Measurements from ENCODE around the gene USP5.
"Not testable (repeated sequence)": the region's sequence is repeated elsewhere in the genome, so short reads cannot be mapped to it uniquely, and the experiment has no call there.

The USP5 gene

DNA sequence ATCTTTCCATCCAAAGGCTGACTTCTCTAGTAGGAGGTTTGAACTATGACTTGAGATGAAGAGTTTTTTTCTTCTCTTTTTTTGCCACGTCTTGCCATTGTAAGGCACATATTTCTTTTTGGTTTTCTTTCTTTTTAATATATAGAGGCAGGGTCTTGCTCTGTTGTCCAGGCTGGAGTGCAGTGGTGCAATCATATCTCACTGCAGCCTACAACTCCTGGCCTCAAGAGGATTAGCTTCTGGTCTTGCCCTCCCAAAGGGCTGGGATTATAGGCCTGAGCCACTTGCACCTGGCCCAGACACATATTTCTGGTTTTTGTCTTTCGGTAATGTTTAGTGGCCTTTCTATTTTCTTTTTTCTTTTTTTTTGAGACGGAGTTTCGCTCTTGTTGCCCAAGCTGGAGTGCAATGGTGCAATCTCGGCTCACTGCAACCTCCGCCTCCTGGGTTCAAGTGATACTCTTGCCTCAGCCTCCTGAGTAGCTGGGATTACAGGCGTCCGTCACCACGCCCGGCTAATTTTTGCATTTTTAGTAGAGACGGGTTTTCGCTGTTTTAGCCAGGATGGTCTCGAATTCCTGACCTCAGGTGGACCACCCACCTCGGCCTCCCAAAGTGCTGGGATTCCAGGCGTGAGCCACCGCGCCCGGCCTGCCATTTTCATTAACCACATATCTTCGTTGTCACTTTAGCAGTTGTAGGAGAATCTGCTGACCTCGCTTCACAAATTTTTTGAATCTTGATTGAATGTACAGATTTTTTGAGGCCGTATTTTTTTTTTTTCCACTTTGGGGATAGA lies 38.0 kb downstream of the USP5 start:
- not testable (repeated sequence) for DNase-seq

DNA sequence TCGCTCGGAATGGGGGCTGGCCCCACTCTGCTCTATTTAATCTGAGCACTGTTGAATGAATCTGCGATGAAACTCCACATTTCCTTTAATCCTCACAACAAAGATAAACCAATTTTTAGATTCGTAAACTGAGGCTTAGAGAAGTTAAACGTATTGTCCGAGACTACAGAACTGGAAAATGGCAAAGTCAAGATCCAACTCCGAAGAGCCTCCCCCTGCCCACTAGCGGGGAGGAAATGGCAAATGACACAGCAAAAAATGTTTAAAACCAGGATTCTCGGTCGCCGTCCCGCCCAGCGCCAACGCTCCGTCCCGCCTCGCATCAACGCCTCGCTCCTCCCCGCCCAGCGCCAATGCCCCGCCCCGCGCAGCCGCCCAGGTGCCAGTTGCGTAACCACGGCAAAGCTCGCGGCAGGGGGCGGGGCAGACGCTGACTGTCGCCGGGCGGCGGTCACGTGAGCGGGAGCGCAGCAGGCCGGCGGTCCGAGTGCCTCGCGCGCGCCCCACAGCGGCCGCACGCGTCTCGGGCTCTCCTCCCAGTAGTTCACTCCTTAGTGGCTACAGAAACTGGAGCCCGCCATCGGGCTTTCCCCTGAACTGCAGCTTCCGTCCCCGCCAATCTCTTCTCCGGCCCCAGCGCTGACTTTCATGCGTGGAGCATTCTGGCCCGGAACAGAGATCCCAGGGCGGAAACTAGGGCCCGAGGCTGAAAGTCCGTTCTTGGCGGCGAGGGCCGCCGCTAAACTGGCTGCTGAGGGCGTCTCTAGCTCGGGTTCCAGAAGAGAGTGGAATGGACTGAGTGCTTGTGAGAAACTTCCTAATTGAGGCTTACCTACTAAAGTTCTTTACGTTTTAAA lies 39.1 kb downstream of the USP5 start:
- DNase-seq = peak; percentile 99

DNA sequence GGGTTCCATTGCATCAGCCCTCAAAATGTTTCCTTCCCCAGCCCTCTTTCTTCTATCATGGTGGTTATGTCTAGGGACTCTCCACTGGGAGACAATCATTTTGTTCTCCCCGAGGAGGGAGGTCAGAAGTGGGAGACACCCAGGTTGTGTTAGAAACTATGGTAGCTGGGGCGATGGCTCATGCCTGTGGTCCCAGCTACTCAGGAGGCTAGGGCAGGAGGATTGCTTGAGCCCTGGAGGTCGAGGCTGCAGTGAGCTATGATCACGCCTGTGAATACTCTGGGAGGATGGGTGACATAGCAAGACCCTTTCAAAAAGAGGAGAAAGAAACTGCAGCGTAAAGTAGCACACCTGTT lies 39.7 kb downstream of the USP5 start:
- no peak for DNase-seq

DNA sequence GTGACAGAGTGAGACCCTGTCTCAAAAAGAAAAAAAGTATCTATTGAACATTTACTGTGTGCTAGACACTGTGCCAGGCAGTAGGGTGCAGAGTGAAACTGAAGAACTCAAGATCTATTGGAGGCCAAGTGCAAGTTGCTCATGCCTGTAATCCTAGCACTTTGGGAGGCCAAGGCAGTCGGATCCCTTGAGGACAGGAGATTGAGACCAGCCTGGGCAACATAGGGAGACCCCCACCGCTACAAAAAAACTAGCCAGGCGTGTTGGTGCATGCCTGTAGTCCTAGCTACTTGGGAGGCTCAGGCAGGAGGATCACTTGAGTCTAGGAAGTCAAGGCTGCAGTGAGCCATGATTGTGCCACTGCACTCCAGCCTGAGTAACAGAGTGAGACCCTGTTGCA lies 40.7 kb downstream of the USP5 start:
- DNase-seq = not testable (repeated sequence)

DNA sequence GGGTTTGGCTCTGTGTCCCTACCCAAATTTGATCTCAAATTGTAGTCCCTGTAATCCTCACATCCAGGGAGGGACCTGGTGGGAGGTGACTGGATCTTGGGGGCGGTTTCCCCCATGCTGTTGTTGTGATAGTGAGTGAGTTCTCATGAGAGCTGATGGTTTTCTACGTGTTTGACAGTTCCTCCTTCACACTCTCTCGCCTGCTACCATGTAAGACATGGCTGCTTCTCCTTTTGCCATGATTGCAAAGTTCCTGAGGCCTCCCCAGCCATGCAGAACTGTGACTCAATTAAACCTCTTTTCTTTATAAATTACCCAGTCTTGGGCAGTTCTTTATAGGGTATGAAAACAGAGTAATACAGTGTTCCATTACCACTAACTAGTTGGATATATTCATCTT lies 42.4 kb downstream of the USP5 start:
- DNase-seq = no peak

DNA sequence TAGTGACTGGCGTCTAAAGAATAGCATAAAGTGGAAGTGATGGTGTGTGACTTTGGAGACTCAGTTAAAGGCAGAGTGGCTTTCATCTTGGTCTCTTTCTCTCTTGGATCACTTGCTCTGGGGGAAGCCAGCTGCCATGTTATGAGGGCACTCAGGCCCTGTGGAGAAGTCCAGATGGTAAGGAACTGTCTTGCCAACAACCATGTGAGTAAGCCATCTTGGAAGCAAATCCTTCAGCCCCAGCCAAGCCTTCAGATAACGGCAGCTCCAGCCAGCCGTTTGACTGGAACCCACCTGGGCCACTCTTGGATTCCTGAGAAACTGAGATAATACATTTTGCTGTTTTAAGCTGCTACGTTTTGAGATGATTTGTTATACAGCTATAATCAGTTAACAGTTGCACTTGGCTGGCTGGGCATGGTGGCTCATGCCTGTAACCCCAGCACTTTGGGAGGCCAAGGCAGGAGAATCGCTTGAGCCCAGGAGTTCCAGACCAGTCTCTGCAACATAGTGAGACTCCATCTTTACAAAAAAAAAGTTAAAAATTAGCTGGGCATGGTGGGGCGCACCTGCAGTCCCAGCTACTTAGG lies 45.0 kb downstream of the USP5 start:
- no peak for DNase-seq

DNA sequence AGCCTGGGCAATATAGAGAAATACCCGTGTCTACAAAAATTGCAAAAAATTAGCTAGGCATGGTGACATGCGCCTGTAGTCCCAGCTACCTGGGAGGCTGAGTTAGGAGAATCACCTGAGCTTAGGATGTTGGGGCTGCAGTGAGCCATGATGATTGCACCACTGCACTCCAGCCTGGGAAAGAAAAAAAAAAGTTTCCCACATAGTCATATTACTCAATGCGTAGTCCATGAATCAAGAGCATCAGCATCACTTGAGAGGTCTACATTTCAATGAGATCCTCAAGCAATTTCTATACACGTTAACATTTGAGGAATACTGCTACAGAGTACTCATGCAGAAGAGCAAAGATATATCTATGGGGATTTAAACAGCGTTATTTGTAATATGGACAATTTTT lies 47.5 kb downstream of the USP5 start:
- no peak for DNase-seq

DNA sequence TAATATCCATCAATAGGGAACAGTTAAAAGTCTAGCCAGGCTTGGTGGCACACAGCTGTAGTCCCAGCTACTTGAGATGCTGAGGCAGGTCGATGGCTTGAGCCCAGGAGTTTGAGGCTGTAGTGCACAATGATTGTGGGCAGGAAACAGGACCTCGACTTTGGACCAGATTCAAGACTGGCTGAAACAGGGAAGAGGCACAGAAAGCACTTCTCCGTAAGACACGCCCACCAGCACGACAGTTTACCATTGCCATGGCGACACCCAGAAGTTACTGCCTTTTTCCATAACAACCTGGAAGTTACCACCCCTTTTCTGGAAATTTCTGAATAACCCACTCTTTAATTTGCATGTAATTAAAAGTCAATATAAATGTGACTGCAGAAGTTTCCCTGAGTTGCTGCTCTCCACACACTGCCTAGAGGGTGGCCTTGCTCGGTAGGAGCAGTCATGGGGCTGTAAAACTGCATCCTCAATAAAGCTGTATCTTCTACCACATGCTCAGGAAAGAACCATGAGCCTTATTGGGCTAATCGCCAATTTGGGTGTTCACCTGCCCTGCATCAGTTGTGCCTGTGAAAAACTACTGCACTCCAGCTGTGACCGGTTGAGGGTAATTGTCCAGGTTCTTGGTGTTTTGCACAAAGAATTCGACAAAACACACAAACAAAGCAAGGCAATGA lies 48.0 kb downstream of the USP5 start:
- peak; percentile 32 to 35 for DNase-seq

DNA sequence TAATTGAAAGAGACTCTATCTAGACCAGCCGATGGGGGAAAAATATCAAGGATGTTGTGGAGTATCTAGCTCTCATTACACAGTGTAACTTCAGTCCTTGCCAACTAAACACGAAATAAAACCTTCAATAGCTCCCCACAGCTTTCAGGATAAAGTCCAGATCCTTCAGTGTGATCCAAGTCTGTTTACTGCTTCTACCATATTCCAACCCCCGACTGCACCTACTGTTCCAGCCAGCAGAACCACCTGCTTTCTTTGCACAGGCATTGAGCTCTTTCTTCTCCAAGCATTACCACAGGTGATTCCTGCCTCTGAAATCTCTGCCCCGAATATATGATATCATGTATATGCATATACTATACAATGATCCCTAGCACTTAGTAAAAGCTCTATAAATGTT lies 50.5 kb downstream of the USP5 start:
- DNase-seq = no peak

DNA sequence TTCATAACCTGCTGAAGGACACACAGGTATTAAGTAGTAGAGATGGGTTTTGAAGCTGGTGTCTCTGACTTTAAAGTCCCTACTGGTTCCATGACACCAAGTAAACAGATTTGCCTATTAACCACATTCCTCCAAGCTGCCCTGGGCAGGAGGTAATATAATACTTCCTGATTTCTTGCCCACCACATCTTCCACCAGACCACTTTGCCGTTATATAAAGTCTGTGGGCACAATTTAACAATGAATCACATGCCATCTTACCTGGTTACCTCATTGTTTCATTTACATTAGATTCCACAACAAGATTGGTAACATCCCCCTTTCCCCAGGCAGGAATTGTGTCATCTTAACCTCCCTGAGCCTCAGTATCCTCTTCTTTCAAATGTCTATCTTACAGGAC lies 51.8 kb downstream of the USP5 start:
- no peak for DNase-seq

DNA sequence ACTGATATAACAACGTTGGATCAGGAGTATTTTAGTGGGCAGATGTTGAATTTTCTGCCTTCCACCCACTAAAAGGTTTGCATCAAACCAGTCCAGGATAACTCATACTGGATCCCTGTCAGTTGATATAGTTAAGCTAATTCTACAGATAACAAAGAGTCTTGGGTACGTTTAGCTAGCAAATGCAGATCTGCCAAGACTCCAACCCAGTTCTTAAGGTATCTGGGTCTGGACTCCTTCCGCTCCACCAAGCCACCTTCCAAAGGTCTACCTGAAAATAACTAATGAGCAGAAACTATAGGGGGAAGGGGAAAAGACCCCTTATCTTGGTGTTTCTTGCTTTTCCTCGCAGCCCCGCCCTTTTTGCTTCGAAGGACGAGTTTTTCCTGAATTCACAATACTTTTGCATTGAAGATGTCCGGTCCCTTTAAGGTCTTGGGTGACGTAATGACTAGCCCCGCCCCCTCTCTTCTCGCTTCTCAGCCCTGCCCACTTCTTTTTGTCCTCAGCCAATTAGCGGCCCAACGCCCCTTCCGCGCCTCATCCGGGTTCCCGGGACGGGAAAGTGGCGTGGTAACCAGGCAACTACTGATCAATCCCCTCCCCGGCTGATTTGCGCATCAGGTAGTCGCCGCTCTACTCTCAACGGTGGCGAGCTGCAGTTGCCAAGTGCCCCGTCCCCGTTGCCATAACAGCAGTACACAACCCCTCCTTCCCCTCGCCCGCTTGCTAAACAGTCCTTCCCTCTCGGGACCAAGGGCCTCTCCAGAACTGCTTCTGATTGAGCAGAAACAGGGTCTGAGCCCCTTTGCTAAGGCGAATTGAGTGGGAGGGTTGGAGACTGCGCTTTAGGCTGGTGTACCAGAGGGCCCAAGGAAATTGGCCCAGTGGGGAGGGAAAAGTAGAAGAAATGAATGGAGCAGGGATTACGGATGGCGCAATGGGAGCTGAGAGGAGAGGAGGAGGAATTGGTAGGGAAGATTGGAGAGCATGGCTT lies 52.6 kb downstream of the USP5 start, which contains the start of gene LRRC23:
TSS of gene LRRC23 (plus strand) at position 543 of the 997 bp plus-strand sequence. CDS start 812 bp downstream, outside the sequence.
- peak; percentile 95 to 97 for DNase-seq

DNA sequence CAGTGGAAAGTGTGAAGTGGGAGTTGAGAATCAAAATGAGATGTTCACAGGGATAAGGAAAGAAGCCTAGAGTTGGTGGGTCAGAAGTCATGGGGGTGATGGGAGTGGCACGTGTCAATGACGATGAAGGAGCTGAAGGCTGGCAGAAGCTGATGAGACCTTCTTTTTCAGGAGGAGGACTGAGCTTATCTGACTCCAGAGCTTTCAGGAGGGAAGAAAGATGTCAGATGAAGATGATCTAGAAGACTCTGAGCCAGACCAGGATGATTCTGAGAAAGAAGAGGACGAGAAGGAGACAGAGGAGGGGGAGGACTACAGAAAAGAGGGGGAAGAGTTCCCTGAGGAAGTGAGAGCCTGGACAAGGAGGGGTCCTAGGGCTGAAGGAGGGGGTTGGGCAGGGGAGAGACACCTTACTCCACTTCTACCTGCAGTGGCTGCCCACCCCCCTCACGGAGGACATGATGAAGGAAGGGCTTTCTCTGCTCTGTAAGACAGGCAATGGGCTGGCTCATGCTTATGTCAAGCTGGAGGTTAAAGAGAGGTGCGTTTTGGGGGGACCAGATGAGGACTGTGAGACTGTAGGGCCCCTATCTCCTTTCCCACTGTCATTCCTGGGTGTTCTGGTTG lies 53.6 kb downstream of the USP5 start:
- no peak for DNase-seq

DNA sequence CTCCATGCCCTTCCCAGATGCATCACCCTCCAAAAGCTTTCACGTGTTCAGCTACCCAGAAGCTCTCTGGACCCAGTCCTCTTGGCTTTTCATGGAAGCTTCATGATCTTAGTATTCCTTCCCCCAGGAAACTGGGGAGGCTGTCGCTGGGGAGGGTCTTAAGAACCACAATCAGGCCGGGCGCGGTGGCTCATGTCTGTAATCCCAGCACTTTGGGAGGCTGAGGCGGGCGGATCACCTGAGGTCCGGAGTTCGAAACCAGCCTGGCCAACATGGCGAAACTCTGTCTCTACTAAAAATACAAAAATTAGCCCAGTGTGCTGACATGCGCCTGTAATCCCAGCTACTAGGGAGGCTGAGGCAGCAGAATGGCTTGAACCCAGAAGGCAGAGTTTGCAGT lies 56.2 kb downstream of the USP5 start:
- DNase-seq = not testable (repeated sequence)

DNA sequence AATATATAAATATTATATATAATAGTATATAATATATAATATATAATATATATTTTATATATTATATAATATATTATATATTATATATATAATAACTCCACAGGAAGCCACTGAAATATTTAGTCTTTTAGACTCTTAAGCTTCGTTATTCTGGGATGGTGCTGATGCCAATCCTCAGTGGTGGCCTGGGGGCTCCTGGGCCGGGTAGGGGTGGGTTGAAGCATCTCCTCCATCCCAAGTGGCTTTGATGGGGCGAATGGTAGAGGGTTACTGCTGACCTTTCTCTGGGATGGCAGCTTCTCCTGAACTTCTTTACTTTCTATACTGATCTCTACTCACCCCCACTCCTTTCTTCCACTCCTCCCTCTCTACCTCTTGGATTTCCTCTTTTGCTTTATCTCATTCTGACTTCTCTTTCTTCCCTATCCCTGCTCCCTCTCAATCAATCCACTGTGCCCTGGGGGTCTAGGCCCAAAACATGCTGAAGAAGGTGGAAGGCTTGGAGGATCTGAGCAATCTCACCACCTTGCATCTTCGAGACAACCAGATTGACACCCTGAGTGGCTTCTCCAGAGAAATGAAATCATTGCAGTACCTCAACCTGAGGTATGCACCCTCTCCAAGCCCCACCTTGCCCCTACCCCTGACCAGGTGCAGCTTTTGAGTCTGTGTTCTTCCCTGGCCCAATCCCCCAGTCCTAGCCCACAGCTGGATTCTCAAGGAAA lies 57.6 kb downstream of the USP5 start:
- DNase-seq = no peak

DNA sequence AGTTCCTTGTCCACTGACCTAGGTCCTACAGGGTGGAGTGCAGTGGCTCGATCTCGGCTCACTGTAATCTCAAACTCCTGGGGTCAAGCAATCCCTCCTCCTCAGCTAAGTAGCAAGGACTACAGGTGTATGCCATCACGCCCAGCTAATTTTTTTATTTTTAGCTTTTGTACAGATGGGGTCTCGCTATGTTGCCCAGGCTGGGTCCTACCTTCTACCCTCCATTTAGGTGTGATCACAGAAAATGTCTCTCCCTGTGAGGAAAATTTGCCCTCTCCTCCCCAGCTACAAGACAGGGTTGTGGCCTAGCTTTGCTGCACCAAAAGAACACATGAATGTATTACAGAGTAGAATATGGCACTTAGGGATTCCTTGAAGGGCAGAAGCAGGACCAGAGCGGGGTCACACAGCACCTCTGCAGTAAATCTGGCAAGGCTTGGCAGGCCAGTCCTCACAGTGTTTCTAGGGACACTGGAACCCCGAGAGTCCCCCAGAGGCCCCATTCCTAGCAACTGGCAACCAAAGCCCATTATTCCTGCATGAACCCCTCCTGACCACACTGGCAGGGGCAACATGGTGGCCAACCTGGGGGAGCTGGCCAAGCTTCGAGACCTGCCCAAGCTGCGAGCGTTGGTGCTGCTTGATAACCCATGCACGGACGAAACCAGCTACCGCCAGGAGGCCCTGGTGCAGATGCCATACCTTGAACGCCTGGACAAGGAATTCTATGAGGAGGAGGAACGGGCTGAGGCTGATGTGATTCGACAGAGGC lies 60.4 kb downstream of the USP5 start:
- DNase-seq = no peak

DNA sequence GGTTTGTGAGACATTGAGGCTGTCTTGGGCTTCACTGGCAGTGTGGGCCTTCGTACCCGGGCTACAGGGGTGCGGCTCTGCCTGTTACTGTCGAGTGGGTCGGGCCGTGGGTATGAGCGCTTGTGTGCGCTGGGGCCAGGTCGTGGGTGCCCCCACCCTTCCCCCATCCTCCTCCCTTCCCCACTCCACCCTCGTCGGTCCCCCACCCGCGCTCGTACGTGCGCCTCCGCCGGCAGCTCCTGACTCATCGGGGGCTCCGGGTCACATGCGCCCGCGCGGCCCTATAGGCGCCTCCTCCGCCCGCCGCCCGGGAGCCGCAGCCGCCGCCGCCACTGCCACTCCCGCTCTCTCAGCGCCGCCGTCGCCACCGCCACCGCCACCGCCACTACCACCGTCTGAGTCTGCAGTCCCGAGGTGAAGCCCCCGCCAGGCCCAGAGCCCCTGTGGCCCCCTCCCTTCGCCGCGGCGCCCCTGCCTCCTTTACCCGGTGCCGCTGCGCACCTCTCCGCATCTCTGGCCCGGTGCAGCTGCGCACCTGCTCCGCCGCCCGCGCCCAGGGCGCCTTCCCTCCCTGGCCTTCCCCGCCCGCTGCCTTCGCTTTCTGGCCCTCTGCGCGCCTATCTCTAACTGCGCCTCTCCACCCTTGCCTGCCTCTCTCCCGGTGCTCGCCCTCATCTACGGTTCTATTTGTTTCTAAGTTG lies 62.4 kb downstream of the USP5 start, which contains the start of gene ENO2:
TSS of gene ENO2 (plus strand) at position 335 of the 701 bp plus-strand sequence. CDS start 1,253 bp downstream, outside the sequence.
- peak; percentile 86 to 88 for DNase-seq

DNA sequence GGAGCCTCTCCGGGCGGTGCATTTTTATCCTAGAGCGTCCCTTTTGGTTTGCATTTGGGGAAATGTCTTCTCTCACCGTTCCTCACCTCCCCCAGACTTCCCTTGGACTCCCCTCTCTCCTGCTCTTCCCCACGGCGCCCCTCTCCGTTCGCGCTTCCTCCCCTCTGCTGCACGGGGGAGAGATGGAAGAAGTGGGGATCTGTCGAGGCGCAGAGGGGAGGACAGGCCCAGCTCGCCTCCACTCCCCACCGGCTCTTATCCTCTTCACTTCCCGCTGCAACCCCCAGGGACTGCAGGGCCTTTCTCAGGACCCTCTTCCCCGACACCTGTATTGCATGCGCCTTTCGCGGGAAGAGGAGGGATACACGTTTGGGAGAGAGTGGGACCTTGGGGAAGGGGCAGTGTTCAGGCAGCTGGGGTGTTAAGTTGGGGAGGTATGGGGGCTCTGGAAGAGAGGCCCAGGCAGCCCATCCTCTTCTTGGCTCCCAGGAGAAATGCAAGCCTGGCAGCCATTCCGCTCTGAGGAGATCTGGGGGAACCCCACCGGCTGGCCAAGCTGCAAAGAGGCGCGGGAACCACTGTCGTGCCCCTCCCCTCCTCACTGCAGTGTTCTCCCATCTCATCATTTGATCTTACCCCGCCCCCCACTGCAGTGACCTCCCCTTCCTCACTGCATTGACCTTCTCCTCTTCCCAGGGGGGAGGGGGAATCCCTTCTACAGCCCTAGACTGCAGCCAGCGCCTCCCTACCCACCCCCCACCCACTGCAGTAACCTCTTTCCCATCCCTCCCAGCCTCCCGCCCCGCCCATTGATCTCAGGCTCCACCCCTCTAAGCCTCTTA lies 63.2 kb downstream of the USP5 start:
- DNase-seq = no peak

DNA sequence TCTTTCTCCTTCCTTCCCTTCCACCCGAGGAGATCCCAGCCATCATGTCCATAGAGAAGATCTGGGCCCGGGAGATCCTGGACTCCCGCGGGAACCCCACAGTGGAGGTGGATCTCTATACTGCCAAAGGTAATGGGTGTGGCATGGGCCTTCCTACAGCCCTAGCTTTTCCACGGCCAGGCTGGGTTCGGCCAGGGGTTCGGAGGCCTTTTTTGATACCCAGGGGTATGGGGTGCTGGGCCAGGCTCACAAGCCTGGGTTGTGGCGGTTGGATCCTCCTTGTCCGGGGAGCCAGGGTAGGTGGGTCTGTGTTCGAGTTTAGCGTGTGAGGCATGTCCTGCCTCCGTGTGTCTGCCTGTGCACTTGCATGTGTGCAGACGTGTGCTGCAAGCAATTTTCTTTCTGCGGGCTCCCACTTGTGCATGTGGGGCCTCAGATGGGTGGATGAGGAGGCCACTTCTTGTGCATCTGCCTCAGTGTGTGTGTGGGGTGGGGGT lies 63.9 kb downstream of the USP5 start:
- DNase-seq = no peak

Measured in activated CD4-positive, alpha-beta T cell treated with anti-CD3 and anti-CD28 coated beads for 4 hours (primary cell).